HL-60 (cell line): ENCODE results near the gene SHB.

ENCODE experiments used
- CTCF ChIP-seq: IDR thresholded peaks from one replicate; pipeline ENCODE4 v1.5.1; 2011; ENCODE audit warnings: low read length, control low read depth, inconsistent platforms; ENCODE audit not compliant: insufficient read depth
- POLR2AphosphoS5 ChIP-seq: IDR thresholded peaks from 2 replicates; pipeline ENCODE4 v1.6.1; 2012; ENCODE audit warnings: low read depth
- REST ChIP-seq: IDR thresholded peaks from 2 replicates; pipeline ENCODE4 v1.6.1; 2012; ENCODE audit warnings: low read depth; ENCODE audit not compliant: insufficient replicate concordance
- SPI1 ChIP-seq: IDR thresholded peaks from 2 replicates; pipeline ENCODE4 v1.6.1; 2012; ENCODE audit warnings: low read depth, mild to moderate bottlenecking, borderline replicate concordance

DNA sequence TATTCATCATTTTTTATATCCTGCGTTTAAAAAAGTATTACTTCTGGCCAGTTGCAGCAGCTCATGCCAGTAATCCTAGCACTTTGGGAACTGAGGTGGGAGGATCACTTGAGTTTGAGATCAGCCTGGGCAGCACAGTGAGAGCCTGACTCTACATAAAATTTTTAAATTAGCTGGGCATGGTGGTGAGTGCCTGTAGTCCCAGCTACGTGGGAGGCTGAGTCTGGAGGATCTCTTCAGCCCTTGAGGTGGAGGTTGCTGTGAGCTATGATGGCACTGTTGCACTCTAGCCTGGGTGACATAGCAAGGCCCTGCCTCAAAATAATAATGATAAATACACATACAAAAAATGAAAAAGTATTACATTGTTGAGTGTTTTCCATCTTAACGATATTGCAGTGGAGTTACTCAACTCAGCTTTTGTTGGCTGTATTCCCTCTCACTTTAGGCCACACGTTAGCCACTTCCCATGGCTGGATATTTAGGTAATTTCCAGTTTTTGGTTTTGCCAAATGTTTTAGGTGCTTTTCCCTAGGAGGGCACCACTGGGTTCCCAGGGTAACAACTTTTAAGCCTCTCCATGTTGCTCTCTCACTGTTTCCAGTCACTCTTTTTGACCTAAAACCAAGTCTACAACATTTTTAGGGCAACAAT lies 20.6 kb downstream of the SHB start:
- TF ChIP-seq REST (no peak), CTCF (no peak), SPI1 (no peak), POLR2AphosphoS5 (no peak)
